CD1c-positive myeloid dendritic cell (primary cell): ENCODE measurements around the gene NDUFB6.
"Not testable (repeated sequence)": the region's sequence is repeated elsewhere in the genome, so short reads cannot be mapped to it uniquely, and the experiment has no call there.

ENCODE experiments used
- DNase-seq: peaks from one replicate; pipeline ENCODE4 v3.0.0-alpha.2; 2016; ENCODE audit errors: extremely low spot score

NDUFB6 gene

DNA sequence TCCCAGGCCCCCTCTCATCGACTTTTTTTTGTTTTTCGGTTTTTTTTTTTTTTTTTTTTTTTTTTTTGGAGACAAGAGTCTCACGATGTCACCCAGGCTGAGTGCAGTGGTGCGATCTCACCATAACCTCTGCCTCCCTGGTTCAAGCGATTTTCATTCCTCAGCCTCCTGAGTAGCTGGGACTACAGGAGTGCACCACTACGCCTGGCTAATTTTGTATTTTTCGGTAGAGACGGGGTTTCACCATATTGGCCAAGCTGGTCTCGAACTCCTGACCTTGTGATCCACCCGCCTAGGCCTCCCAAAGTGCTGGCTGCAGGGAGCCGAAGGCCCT lies 48.4 kb downstream of the NDUFB6 start:
- not testable (repeated sequence) for DNase-seq

DNA sequence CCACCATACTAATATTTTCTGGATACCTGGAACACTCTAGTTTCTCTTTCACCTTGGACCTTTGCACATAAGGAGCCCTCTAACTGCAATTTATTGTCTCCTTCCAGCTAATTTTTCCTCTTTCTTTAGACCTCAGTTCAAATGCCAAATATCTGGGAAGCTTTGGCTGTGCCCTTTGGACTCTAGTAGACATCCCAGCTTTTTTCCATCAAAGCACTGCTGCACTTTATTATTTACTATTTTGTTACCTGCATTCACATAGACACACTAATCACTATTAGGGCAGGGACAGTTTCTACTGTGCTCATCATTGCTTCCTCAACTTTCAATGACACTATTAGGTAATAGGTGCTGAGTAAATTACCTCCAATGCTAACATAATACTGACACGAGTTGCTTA lies 49.0 kb downstream of the NDUFB6 start:
- no peak for DNase-seq

- DNase-seq: no peak
Measured at GRCh38 chr9:32518276-32518675, 54.7 kb downstream of the NDUFB6 start.

GRCh38 chr9:32516241-32516640 lies 56.7 kb downstream of the NDUFB6 start:
- no peak for DNase-seq

DNA sequence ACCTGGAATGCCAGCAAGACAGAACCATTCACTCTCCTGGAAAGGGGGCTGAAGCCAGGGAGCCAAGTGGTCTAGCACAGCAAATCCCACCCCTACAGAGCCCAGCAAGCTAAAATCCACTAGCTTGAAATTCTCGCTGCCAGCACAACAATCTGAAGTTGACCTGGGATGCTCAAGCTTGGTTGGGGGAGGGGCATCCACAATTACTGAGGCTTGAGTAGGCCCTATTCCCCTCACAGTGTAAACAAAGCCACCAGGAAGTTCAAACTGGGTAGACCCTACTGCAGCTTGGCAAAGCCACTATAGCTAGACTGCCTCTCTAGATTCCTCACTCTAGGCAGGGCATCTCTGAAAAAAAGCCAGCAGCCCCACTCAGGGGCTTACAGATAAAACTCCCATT lies 64.2 kb downstream of the NDUFB6 start:
- no peak for DNase-seq

DNA sequence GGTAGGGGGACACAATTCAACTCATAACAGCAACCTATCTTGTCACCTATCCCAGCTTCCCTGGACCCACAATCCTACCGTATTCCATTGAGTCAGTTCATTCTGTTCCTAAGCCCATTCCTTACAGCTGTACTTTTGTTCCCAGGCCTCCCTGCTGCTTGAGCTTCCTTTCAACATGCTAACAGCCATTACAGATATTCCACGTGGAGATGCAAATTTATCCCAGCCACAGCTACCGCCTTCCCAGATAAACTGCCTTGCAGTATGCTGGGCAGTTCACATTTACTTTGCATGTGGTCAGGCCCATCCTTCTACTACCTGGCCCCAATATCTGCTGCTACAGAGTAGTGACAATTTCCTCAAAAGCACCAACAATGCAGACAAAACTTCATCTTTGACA lies 70.0 kb downstream of the NDUFB6 start:
- DNase-seq: no peak
